Activated naive CD4-positive, alpha-beta T cell (primary cell): ENCODE data around the gene CD63.

ENCODE experiments used
- DNase-seq, 4 experiments: peaks; one replicate each; lab custom pipeline; 2025; lab: John Stamatoyannopoulos, UW

CD63 gene

DNA sequence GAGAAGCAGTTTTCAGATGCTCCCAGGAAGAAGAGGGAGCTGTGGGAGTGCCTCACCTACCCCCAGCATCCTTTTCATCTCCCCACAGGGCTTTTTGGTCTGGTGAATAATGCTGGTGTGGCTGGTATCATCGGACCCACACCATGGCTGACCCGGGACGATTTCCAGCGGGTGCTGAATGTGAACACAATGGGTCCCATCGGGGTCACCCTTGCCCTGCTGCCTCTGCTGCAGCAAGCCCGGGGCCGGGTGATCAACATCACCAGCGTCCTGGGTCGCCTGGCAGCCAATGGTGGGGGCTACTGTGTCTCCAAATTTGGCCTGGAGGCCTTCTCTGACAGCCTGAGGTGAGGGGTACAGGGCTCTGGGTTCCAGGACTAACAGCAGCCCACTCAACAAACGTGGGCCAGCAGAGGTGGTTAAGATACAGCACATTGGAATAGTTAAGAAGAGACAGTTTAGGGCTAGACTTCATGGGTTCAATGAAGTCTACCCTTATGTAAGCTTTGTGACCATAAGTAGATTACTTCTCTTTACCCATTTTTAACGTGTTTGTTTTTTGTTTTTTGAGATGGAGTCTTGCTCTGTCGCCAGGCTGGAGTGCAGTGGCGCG lies 7.1 kb downstream of the CD63 start:
- DNase-seq: no peak

DNA sequence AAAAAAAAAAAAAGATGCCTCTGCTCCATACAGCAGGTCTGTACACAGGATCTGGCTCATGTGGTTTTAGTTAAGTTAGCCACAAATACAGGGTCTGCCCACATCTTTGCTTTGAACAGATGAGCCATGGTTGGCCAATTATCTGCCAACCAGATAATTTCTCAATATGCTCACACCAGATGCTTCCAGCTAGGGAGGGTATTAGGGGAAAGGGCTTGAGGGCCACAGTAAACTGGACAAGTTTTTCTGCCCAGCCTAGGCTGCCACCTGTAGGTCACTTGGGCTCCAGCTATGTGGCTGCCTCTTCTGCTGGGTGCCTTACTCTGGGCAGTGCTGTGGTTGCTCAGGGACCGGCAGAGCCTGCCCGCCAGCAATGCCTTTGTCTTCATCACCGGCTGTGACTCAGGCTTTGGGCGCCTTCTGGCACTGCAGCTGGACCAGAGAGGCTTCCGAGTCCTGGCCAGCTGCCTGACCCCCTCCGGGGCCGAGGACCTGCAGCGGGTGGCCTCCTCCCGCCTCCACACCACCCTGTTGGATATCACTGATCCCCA lies 7.8 kb downstream of the CD63 start:
- DNase-seq: no peak

DNA sequence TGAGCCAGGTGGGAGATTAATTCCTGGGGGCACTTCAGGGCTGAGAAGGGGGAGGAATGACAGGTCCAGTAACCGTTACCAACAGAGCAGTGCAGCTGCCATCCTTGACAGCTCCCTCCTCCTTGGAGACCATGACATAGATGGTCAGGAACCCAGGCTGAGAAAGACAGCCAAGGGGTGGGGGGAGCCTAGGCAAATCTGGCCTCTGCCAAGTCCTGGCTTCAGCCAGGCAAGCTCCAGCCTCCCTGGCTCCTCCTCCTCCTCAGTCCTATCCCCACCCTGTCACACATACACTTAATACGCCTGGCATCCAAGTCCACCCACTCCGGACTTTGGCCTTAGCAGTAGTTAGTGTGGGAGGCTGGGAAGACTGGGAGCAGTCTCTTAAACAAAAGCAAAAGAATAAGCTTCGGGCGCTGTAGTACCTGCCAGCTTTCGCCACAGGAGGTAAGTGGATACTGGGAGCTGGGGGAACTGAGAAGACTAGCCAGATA lies 8.7 kb downstream of the CD63 start, which contains the start of gene RDH5:
RDH5 (plus strand) TSS at position 323 of the 494 bp plus-strand sequence. CDS start 792 bp downstream, outside the sequence.
- no peak for DNase-seq

DNA sequence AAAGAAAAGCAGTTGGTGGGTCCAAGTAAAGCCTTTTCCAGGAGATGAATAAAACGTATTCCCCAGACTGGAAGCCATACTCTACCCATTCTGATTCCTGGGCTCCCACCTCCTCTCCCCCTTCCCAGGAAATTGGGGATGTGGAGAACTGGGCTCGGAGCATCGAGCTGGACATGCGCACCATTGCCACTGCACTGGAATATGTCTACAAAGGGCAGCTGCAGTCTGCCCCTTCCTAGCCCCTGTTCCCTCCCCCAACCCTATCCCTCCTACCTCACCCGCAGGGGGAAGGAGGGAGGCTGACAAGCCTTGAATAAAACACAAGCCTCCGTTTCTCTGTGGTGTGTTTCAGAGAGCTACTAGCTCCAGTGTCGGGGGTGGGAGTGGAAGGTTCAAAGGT lies 9.4 kb downstream of the CD63 start:
- no peak for DNase-seq

DNA sequence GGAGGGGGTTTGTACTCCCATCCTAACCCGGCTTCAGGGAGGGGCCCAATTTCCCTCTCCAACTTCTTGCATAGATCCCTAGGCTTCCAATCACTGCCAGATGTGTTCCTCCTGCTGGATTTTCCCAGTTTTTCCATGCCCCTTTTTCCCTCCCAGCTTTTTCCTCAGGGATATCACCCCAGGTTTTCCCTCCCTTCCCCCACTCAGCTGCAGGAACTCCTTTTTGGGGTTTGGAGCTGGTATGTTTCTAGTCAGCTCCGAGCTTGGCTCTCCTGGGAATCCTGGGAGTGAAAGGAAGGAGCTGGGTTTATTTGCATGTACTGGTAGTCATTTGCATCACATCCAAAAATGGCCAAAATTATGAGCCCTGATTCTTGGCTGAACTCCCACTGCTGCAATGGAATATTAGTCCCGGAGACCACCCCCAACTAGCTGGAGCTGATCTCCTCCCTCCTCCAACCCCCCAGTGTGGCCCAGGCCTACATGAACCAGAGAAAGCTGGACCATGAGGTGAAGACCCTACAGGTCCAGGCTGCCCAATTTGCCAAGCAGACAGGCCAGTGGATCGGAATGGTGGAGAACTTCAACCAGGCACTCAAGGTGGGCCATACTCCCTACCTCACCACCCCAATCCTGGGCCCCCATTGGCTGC lies 10.1 kb downstream of the CD63 start:
- DNase-seq: no peak

DNA sequence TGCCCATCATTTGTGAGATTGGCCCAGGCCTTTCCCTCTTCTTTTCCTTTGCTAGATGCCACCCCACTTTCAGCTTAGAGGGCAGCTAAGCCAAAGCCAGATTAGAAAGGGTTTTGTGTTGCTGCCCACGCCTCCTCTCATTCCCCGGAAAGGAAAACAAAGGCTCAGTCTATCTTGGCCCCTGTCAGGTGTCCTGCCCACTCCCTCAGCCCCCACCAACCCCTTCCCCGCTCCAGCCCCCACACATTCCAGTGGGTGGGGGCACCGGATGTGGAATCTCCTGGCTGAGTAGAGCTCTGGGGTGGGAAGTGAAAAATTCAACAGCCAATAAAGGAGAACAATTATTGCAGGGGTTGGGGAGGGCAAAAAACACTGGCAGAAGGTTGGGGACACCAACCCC lies 10.8 kb downstream of the CD63 start:
- DNase-seq: no peak

DNA sequence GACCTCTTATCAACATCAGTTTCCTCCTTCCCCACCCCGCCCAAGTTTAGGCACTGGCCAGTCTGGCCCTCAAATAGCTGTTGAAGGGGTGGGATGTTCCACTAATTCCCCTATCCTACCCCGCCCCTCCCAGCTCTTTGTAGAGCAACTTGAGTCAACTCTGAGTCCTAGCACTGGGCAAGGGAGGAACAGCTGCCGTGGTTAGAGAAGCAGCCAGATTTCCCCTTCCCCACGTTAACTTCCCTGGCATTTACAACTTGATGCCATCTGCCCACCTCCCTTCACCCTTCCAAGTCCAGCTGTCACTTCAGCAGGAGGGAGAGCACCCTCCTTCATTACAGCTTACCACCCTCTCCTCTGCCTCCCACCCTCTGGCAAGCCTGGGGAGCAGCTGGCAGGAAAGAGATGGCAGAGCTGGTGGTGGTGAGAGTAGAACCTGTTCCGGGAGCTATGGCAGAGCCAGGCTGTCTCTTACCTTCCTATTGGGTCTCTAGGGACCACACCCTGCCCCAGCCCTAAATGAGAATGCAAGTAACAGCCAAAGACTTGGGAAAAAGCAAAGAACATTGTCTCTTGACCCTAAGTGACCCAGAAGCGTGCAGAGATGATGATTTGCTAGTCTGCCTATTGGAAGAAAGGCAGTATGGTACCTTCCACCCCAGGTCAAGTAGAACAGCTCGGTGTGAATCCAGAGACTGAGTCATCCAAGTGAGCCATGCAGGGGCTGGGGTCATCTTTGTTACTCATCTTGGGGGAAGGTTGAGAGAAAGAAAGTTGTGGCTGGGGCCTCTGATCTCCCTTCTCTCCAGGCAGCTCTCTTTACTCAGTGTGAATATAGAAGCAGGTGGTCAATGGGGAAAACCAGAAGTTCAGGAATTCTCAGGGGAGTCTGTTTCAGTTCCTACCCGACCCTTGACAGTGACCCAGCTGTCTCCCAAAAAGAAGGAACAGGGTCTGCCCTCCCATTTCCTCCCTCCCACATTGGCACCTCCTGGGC lies 11.5 kb downstream of the CD63 start:
- DNase-seq: no peak

DNA sequence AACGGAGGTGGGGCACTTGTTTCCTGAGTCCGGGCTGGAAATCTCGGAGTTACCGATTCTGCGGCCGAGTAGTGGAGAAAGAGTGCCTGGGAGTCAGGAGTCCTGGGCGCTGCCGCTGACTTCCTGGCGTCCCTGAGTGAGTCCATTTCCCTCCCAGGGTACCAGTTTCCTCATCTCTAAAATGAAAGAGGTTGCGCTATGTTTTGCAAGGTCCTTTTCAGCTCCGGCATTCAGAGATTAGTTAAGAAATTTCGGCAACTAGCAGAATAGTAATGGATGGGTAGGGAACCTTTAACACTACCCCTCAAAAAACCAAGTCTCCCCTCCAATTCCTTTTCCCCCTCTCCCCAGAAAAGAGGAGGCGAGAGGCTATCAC lies 12.2 kb downstream of the CD63 start:
- no peak for DNase-seq

DNA sequence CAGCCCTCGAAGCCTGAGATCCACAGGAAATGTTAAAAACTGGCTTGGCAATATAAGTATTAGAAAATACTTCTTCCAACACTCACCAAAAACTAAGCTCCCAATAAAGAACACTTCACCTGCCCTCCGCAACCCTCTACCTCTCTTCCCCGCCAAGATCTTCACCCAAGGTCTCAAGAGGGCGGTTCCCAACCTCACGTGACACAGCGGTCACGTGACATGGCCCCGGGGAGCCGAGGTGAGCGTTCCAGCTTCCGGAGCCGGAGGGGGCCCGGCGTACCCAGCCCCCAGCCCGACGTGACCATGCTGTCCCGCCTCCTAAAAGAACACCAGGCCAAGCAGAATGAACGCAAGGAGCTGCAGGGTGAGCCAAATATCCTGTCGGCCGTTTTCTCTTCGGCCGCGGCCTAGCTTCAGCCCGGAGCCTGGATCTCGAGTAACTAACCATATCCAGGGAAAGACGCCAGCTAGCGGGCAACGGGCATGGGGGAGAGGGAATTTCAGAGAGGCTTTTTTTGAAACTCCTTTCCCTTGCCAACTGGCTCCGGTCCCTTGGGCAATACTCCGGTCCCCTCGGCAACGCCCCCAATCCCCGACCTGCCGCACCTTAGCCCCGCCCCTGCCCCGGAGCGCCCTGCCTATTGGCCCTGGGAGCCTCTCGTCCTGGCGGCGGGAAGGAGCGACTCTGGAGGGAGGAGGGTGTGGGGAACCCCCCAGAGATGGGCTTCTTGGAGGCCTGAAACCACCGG lies 12.8 kb downstream of the CD63 start, which contains the start of gene BLOC1S1:
BLOC1S1 (plus strand) TSS at position 214 of the 749 bp plus-strand sequence; CDS start at position 220, 6 bp downstream.
- DNase-seq: peak; percentile 82 to 92 (median 86)

DNA sequence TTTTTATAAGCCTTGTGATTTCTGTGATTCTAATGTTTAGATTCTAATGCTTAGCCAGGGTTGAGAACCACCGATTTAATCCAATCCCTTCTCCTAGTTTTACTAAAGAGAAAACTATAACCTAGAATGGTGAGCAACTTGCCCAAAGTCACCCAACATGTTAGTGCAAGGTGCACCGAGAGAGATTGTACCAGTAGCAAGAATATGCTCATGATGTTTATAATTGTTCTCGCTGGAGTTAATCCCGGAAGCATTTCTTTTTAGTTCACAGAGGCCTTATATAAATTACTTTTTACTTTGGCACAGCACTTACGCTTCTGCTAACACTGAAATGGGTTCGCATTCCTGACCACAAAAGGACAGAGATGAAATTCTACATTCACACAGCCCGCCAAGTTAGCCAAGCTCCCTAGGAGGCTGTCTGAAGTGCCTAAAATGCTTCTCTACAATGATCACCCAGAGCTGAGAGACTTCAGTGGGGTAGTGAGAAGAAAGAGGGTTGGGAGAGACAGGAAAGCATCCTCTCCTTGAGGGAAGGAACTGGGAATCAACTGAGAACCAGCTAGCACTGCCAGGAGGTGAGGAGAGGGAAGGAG lies 13.5 kb downstream of the CD63 start:
- no peak for DNase-seq

DNA sequence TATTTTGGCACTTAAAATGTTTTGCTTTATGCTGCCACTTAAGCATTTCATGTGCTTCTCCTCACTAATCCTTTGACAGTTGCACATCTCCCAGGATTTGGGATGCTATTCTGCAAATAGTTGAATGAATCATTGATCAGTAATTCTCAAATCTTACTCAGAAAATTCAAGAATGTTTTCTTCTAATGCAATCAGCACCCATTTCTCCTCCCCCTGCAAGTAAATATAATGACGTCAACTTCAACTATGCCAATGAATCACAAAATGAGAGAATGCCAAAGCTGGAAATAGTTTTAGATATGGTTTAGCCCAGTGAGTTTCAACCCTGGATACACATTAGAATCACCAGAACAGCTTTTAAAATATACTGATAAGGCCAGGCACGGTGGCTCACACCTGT lies 15.1 kb downstream of the CD63 start:
- DNase-seq: no peak

DNA sequence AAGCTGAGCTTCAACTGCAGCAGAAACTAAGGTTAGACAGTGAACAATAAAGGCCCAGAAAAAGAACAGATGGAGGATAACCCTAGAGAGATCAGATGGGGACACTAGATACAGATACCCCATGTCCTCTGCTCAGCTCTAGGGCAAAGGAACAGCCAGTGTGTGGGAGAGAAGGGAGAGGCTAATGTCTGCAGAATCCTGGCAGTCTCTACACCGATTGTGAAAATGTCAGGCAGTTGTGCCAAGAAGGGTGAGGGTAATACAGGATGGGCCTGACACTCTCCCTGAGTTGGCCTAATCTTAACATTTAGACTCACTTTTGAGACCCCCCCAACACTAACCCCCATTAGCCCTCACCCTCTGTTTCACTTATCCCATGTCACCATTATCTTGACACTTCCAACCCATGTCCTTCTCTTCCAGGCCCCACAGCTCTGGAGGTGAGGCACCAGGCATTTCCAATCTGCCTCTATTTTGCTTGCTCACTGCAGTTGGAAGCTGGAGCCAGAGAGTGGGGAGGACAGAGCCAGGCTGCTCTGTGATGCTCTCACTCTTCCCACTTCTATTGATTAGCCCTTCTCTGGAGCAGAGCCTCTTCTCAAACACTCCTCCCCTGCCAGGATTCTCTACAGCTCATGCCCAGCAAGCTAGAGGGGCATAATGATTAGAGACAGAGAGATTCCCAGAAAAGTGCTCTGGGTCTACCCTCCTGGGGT lies 16.0 kb downstream of the CD63 start:
- DNase-seq: no peak

DNA sequence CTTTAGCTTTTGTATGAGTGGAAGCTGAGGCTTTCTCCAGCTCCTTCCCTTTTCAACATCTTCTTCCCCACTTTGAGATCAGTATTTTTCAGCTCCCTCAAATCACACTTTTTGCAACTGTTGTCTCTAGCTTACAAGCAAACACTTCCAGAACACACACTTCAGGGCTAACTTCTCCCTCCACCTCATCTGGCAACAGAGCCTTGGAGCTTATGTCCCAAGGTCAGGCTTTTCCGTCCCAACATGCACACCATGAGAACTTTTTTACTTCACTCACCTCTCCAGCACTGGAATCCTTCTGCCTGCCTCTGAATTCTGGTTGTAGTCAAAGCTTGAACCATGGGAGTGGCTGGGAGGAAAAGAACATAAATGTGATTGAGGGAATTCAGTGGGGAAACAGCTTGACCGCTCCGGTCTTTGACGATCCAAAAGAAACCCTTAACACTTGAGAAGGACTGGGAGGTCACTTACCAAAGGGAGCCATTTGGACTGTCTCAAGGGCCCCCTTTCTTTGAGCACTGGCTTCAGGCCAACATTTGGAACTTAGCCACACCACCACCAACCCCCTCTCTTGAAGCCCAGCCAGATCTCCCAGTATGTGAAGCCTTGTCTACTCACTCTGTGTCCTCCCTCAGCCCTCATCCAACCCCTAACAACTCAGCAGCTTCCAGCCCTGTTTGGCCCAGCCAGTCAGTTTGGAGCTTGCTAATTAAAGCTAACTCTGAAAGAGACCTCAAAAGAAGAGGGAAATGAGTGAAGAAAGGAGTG lies 16.8 kb downstream of the CD63 start:
- DNase-seq: no peak

DNA sequence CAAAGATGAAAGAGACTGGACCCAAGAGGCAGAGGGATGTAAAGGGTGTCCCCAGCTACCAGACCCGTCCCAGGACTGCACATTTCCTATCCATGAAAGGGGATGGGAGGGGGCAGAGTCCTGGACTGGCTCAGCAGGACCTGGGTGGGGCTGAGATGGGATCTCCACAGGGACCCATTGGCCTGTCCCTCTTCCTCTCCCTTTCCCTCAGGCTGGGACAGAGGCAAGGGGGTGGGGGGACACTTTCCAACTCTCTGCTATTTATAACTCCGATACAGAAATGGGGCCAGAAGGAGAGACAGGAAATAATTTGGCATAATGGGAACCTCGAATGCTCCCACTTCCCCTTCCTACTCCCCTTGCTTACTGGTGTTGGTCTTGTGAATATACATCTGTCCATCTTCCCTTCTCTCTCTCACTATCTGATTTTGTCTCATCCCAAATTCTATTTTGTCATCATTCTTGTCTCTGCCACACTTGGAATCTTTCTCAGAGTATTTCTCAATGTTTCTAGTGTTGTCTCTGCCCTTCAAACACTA lies 20.0 kb downstream of the CD63 start:
- DNase-seq: no peak

DNA sequence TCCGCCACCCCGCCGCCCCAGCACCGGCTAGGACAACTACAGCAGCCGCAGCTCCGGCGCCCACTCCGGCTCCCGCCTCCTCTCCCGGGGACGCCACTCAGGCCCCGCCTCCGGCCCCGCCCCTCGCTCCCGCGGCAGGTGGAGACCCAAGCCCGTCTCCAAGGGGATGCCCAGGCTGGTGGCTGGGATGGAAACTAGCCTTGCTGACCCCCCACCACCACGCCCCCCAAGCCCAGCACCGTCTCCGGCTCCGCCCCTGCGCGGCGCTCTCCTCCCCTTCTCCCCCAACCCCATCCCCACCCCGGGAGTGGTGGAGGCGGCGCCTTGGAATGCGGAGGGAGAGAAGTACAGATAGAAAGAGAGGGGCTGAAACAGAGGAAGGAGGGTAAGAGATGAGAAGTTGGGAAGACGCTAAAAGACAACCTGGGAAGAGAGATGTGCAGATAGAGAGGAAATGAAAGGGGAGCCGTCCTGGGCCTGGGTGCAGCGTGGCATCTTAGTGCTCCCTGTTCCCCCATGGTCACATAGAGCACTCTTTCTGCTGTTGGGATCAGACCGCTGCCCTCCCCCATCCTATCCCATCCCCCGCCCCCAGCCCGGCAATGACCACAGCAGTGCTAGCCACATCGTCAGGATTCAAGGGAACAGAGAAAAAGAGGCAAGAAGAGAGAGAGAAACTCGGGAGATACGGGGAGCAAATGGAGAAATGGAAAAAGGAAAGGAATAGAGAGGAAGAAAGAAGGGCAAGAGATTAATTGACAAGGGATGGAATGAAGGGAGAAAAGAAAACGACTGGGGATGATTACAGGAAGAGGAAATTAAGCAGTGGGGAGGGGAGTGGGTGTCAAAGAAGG lies 20.7 kb downstream of the CD63 start, which contains the start of gene ITGA7:
ITGA7 (minus strand) TSS at position 64 of the 854 bp plus-strand sequence. CDS start 222 bp downstream, outside the sequence.
- peak in 3 of 4 experiments; percentile 33 to 50 (median 37) for DNase-seq

DNA sequence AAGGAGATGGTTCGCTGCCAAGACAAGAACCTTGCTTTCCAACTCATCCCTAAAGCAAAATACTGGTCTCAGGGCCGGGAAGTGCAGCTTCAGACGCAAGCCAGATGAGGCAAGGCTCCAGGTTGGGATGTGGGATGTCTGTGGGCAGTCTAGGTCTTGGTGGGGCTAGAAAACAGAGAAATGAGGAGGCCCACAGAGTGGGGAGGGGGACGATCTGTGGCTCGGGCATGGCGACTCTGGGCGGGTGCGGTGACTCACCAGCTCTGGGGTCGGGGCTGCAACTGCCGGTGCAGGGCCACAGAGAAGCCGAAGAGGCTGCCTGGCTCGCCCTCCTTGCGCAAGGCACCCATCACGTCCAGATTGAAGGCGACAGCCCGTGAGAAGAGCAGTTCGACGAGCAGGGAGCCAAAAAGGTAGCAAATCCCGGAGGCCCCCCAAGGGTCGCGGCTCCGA lies 21.6 kb downstream of the CD63 start:
- DNase-seq: no peak

DNA sequence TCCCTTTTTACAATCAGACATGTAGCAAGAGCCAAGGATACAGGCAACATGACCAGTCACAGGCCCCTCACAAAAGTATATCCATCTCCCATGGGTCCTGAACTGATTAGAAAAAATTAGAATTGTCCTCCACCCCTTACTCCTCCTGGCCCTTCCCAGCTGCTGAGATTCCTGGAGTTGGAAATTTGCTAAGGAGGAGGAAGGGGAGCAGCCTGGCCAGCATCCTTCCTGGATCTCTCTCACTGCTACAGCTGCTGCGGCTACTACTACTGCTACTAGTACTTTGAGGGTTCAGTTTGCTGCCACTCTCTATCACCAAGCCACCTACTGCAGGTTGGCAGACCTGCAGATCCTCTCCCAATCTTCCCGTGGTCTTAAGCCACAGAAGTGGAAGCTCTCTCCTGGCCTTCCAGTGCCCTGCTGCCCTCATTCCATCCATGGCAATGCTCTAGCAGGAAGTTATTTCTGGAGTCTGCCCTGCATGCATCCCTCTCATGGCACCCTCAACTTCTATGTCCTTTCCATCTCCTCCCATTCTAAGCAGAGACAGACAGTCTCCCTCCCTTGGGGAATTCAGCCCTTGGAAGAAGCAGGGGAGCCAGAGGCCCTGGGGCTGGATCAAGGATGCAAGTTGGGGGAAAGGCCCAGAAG lies 22.1 kb downstream of the CD63 start:
- no peak for DNase-seq
